SK-N-SH (cell line): Measurements from ENCODE around the gene WBP2. TPM values are rescaled to one million over a fixed set of nuclear protein-coding genes. Genes with fewer than 3 reads are reported as not detected.

Source experiments
- CTCF ChIA-PET: fragments of 300-600, 350-600 bp; formaldehyde crosslinking; extraction: SDS; loops from one replicate; lab custom pipeline; 2021; lab: Yijun Ruan, JAX
- POLR2A ChIA-PET: fragments of 350-600 bp; sonication (Branson Sonifier 250); formaldehyde crosslinking; extraction: SDS; loops from one replicate; lab custom pipeline; 2020; ENCODE audit warnings: antibody characterized with exemption, inconsistent platforms; lab: Yijun Ruan, JAX
- DNase-seq: peaks from one replicate; pipeline ENCODE4 v3.0.0; 2012
- H2AFZ ChIP-seq: fragments of 200-600 bp; sonication (generic); 2 replicates; pipeline ENCODE4 v1.8.1; 2016; ENCODE audit warnings: antibody characterized with exemption, mild to moderate bottlenecking, low read depth
- H3F3A ChIP-seq: fragments of 200-600 bp; sonication (generic); replicated peaks from 2 replicates; pipeline ENCODE3; 2016; ENCODE audit warnings: antibody characterized with exemption, mild to moderate bottlenecking; ENCODE audit not compliant: insufficient read depth
- H3K27ac ChIP-seq, 2 experiments: fragments of 200-500 bp in 1 of 2; fragments of 200-600 bp in 1 of 2; sonication (Bioruptor generic) in 1 of 2; sonication (generic), shearing (Covaris generic) in 1 of 2; 2 replicates each; pipeline versions ENCODE4 v1.5.1 to v1.6.1; 2014 to 2016; ENCODE audit warnings: low read depth in 2 of 2, inconsistent platforms in 1 of 2, low read length in 1 of 2, mild to moderate bottlenecking in 1 of 2, mixed read lengths in 1 of 2
- H3K27me3 ChIP-seq: fragments of 200-600 bp; sonication (generic), shearing (Covaris generic); 2 replicates; pipeline ENCODE4 v1.6.1; 2016; ENCODE audit warnings: mixed run types; ENCODE audit not compliant: insufficient read depth
- H3K36me3 ChIP-seq, 2 experiments: fragments of 200-500 bp in 1 of 2; fragments of 200-600 bp in 1 of 2; sonication (Bioruptor generic) in 1 of 2; sonication (generic) in 1 of 2; replicated peaks in 1 of 2; 2 replicates each; pipeline versions ENCODE3 to v1.5.1; 2014 to 2016; ENCODE audit warnings: low read length in 1 of 2, mild to moderate bottlenecking in 1 of 2; ENCODE audit not compliant: insufficient read depth in 2 of 2, control insufficient read depth in 1 of 2
- H3K4me1 ChIP-seq, 2 experiments: fragments of 200-500 bp in 1 of 2; fragments of 200-600 bp in 1 of 2; sonication (Bioruptor generic) in 1 of 2; sonication (generic), shearing (Covaris generic) in 1 of 2; 2 replicates each; pipeline versions ENCODE4 v1.5.1 to v1.6.1; 2014 to 2016; ENCODE audit warnings: low read depth in 1 of 2, low read length in 1 of 2, mixed run types in 1 of 2; ENCODE audit not compliant: insufficient read depth in 2 of 2, control insufficient read depth in 1 of 2
- H3K4me2 ChIP-seq: fragments of 200-600 bp; sonication (generic), shearing (Covaris generic); 2 replicates; pipeline ENCODE4 v1.6.1; 2017; ENCODE audit warnings: mixed run types
- H3K4me3 ChIP-seq, 2 experiments: fragments of 200-500 bp in 1 of 2; fragments of 200-600 bp in 1 of 2; sonication (Bioruptor generic) in 1 of 2; sonication (generic), shearing (Covaris generic) in 1 of 2; 2 replicates each; pipeline versions ENCODE4 v1.5.1 to v1.8.1; 2014 to 2016; ENCODE audit warnings: low read depth in 2 of 2, inconsistent platforms in 1 of 2, low read length in 1 of 2, mild to moderate bottlenecking in 1 of 2, mixed read lengths in 1 of 2, moderate library complexity in 1 of 2
- H3K79me2 ChIP-seq: fragments of 200-600 bp; sonication (generic); 2 replicates; pipeline ENCODE4 v1.8.1; 2017; ENCODE audit warnings: mild to moderate bottlenecking; ENCODE audit not compliant: insufficient read depth
- H3K9ac ChIP-seq: fragments of 200-600 bp; sonication (generic); 2 replicates; pipeline ENCODE4 v1.6.1; 2017; ENCODE audit warnings: mixed run types
- H3K9me2 ChIP-seq: fragments of 200-600 bp; sonication (generic); 2 replicates; pipeline ENCODE4 v1.6.1; 2017; ENCODE audit warnings: mixed run types
- H3K9me3 ChIP-seq: fragments of 200-600 bp; sonication (generic); 2 replicates; pipeline ENCODE4 v1.6.1; 2017; ENCODE audit warnings: mixed run types, mild to moderate bottlenecking, moderate library complexity
- H4K20me1 ChIP-seq: fragments of 200-600 bp; sonication (generic); 2 replicates; pipeline ENCODE4 v1.6.1; 2017; ENCODE audit warnings: mild to moderate bottlenecking, mixed run types; ENCODE audit not compliant: insufficient read depth
- EP300 ChIP-seq, 2 experiments: IDR thresholded peaks; 2 replicates each; pipeline versions ENCODE4 v1.4.0 to v1.6.1; 2012; ENCODE audit warnings: borderline replicate concordance in 1 of 2, low read depth in 1 of 2, low read length in 1 of 2
- FOSL2 ChIP-seq: IDR thresholded peaks from 2 replicates; pipeline ENCODE4 v1.4.0; 2012; ENCODE audit warnings: low read depth, mild to moderate bottlenecking, moderate library complexity, borderline replicate concordance
- FOXJ3 ChIP-seq: sonication (generic); formaldehyde crosslinking; IDR thresholded peaks from 2 replicates; pipeline ENCODE4 v1.5.1; 2020; ENCODE audit warnings: mild to moderate bottlenecking, missing genetic modification reagents
- FOXM1 ChIP-seq: IDR thresholded peaks from 2 replicates; pipeline ENCODE4 v1.4.0; 2012; ENCODE audit warnings: low read depth, mild to moderate bottlenecking
- GABPA ChIP-seq: IDR thresholded peaks from 2 replicates; pipeline ENCODE4 v1.4.0; 2012; ENCODE audit warnings: low read depth, mild to moderate bottlenecking
- GATA2 ChIP-seq: sonication (generic); formaldehyde crosslinking; IDR thresholded peaks from 2 replicates; pipeline ENCODE4 v1.5.0; 2020; ENCODE audit warnings: mild to moderate bottlenecking, missing genetic modification reagents
- IRF3 ChIP-seq: fragments of 150-350 bp; IDR thresholded peaks from 2 replicates; pipeline ENCODE4 v1.6.1; 2016; ENCODE audit warnings: mild to moderate bottlenecking, low read depth, low read length
- JUND ChIP-seq: IDR thresholded peaks from 2 replicates; pipeline ENCODE4 v1.4.0; 2012
- MEF2A ChIP-seq: IDR thresholded peaks from 2 replicates; pipeline ENCODE4 v1.4.0; 2012; ENCODE audit warnings: low read depth, borderline replicate concordance
- NRF1 ChIP-seq: IDR thresholded peaks from 2 replicates; pipeline ENCODE4 v1.6.1; 2012; ENCODE audit warnings: low read depth, mild to moderate bottlenecking, low read length
- PBX3 ChIP-seq: IDR thresholded peaks from 2 replicates; pipeline ENCODE4; 2012
- RAD21 ChIP-seq: IDR thresholded peaks from 2 replicates; pipeline ENCODE4 v1.6.1; 2012; ENCODE audit warnings: mild to moderate bottlenecking, low read length
- RXRA ChIP-seq: IDR thresholded peaks from 2 replicates; pipeline ENCODE4 v1.4.0; 2012; ENCODE audit warnings: low read depth, mild to moderate bottlenecking, borderline replicate concordance
- SIN3A ChIP-seq: IDR thresholded peaks from 2 replicates; pipeline ENCODE4 v1.6.1; 2012; ENCODE audit warnings: low read depth, mild to moderate bottlenecking, low read length, moderate library complexity, borderline replicate concordance
- SMC3 ChIP-seq: IDR thresholded peaks from 2 replicates; pipeline ENCODE4 v1.6.1; 2012; ENCODE audit warnings: low read depth, low read length, improper control_type of control experiment
- TCF12 ChIP-seq: IDR thresholded peaks from 2 replicates; pipeline ENCODE4 v1.4.0; 2012
- TEAD4 ChIP-seq: IDR thresholded peaks from 2 replicates; pipeline ENCODE4 v1.4.0; 2012; ENCODE audit warnings: mild to moderate bottlenecking, borderline replicate concordance; ENCODE audit not compliant: insufficient read depth
- WGBS: methylation state at CpG from one replicate; pipeline ENCODE4 v1.1.6; 2017; ENCODE audit warnings: low lambda C conversion rate; 5-methylcytosine and 5-hydroxymethylcytosine counted together
- polyA plus RNA-seq, 3 experiments: library from polyadenylated mRNA; depleted of rRNA; stranded (reverse); fragments of >200 nt; gene quantifications; 2 replicates each; pipeline ENCODE4 v1.2.3, GENCODE V29; 2012
- TF ChIP-seq, protein P1 (sequence below): IDR thresholded peaks from 2 replicates; pipeline ENCODE4 v1.4.0; 2012; ENCODE audit warnings: low read depth, borderline replicate concordance

The WBP2 gene
- polyA plus RNA-seq, 1 of the 3 experiments (the other 2 are of a cell fraction) = 55.8 TPM

DNA sequence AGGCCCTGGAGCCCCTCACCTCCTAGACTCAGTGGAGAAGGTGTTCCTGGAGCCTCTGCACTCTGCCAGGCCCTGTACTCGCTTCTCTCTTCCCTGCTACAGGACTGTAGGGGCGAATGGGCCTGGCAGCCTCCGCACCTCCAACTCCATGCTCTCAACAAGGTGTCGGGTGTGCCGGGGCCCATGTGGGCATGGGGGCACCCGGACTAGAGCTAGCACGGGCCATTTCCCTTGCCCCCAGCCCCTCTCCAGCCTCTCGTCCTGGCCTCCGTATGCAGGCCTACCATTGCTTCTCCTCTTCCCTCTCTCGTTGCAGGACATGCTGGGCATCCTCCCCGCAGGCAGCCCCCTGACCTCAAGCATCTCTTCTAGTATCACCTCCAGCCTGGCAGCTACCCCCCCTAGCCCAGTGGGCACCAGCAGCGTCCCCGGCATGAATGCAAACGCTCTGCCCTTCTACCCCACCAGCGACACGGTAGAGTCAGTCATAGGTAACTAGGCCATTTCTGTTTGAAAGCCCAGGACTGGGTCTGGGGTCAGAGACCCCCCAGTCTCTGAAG is 36.7 kb downstream of the WBP2 start:
- no peaks in the 10 kb centered on the region for H4K20me1 ChIP-seq
- H3K4me2 ChIP-seq = no peak overlapping the region
- H3K4me1 ChIP-seq = peaks cover 10 to 22% of the 10 kb centered on the region in 2 experiments; a peak in 3 of 4 replicates
- CTCF ChIA-PET = interaction anchor here (1.2 to 7.6 kb wide), 5 partner anchors 10 to 68 kb away, joined by 3 to 90 read pairs (median 4); a partner anchor contains a TSS
- 94% methylated on average over 13 of the region's 16 CpGs for WGBS
- no peak overlapping the region for H3K4me3 ChIP-seq
- no peak overlapping the region for H3K27ac ChIP-seq
- H3K9ac ChIP-seq = no peak overlapping the region
- H3K27me3 ChIP-seq = no peaks in the 10 kb centered on the region
- H3K9me2 ChIP-seq = no peaks in the 10 kb centered on the region
- H3K79me2 ChIP-seq = no peaks in the 10 kb centered on the region
- H3K36me3 ChIP-seq = peaks cover 19 to 68% of the 10 kb centered on the region in 2 experiments
- TF ChIP-seq IRF3 = no peak
- TF ChIP-seq FOXJ3 (CRISPR knock-in tag) = no peak
- TF ChIP-seq MEF2A = no peak
- TF ChIP-seq FOSL2 = no peak
- TF ChIP-seq RXRA = no peak
- no peak for TF ChIP-seq SIN3A
- TF ChIP-seq TCF12 = no peak
- no peak for TF ChIP-seq SMC3
- no peak for TF ChIP-seq RAD21
- no peak for TF ChIP-seq FOXM1
- TF ChIP-seq, protein P1, sequence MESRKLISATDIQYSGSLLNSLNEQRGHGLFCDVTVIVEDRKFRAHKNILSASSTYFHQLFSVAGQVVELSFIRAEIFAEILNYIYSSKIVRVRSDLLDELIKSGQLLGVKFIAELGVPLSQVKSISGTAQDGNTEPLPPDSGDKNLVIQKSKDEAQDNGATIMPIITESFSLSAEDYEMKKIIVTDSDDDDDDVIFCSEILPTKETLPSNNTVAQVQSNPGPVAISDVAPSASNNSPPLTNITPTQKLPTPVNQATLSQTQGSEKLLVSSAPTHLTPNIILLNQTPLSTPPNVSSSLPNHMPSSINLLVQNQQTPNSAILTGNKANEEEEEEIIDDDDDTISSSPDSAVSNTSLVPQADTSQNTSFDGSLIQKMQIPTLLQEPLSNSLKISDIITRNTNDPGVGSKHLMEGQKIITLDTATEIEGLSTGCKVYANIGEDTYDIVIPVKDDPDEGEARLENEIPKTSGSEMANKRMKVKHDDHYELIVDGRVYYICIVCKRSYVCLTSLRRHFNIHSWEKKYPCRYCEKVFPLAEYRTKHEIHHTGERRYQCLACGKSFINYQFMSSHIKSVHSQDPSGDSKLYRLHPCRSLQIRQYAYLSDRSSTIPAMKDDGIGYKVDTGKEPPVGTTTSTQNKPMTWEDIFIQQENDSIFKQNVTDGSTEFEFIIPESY = no peak
- TF ChIP-seq GATA2 (CRISPR knock-in tag) = no peak
- no peak for TF ChIP-seq JUND
- no peak for TF ChIP-seq NRF1
- no peak for TF ChIP-seq TEAD4
- TF ChIP-seq PBX3 = no peak
- no peak for TF ChIP-seq GABPA
- TF ChIP-seq EP300 (IDR thresholded peaks at IDR 0.05; ENCODE audit: borderline replicate concordance in 1 of 2, low read depth in 1 of 2, low read length in 1 of 2) = no peak
- POLR2A ChIA-PET = interaction anchor here (0.9 to 1.3 kb wide), 2 partner anchors 9 to 38 kb away, joined by 3 read pairs; no protein-coding TSS in a partner anchor
- no peak overlapping the region for H2AFZ ChIP-seq
- peak; percentile 31 for DNase-seq
- H3K9me3 ChIP-seq = no peaks in the 10 kb centered on the region
- H3F3A ChIP-seq = peaks cover 9% of the 10 kb centered on the region
